Measurements from ENCODE around the gene SERPINE1. TPM values are rescaled to one million over a fixed set of nuclear protein-coding genes. Genes with fewer than 3 reads are reported as not detected.

SERPINE1 gene
- total and polyA plus RNA-seq, 2 of the 13 experiments (the other 11 are each of a cell fraction or from before 2014, with no cell fraction given): 21.2 to 1,576 TPM

- TF ChIP-seq, protein P1, sequence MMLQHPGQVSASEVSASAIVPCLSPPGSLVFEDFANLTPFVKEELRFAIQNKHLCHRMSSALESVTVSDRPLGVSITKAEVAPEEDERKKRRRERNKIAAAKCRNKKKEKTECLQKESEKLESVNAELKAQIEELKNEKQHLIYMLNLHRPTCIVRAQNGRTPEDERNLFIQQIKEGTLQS (CRISPR knock-in tag; IDR thresholded peaks at IDR 0.05): peak; percentile 93
- no peak for TF ChIP-seq ZEB1 (IDR thresholded peaks at IDR 0.05; ENCODE audit: insufficient replicate concordance, low read depth)
- TF ChIP-seq ZNF180 (CRISPR knock-in tag; IDR thresholded peaks at IDR 0.05; ENCODE audit: borderline replicate concordance, low read depth): no peak
- TF ChIP-seq, protein P2, sequence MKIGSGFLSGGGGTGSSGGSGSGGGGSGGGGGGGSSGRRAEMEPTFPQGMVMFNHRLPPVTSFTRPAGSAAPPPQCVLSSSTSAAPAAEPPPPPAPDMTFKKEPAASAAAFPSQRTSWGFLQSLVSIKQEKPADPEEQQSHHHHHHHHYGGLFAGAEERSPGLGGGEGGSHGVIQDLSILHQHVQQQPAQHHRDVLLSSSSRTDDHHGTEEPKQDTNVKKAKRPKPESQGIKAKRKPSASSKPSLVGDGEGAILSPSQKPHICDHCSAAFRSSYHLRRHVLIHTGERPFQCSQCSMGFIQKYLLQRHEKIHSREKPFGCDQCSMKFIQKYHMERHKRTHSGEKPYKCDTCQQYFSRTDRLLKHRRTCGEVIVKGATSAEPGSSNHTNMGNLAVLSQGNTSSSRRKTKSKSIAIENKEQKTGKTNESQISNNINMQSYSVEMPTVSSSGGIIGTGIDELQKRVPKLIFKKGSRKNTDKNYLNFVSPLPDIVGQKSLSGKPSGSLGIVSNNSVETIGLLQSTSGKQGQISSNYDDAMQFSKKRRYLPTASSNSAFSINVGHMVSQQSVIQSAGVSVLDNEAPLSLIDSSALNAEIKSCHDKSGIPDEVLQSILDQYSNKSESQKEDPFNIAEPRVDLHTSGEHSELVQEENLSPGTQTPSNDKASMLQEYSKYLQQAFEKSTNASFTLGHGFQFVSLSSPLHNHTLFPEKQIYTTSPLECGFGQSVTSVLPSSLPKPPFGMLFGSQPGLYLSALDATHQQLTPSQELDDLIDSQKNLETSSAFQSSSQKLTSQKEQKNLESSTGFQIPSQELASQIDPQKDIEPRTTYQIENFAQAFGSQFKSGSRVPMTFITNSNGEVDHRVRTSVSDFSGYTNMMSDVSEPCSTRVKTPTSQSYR (CRISPR knock-in tag; IDR thresholded peaks at IDR 0.05; ENCODE audit: borderline replicate concordance): peak; percentile 76
- TF ChIP-seq KMT2A (CRISPR knock-in tag; IDR thresholded peaks at IDR 0.05): no peak
- TF ChIP-seq NFIC (IDR thresholded peaks at IDR 0.05; ENCODE audit: low read length): peak; percentile 7; the same call in 1 of the 2 replicates
- no peak for TF ChIP-seq ZNF326 (CRISPR knock-in tag; IDR thresholded peaks at IDR 0.05; ENCODE audit: borderline replicate concordance)
- TF ChIP-seq, protein P3, sequence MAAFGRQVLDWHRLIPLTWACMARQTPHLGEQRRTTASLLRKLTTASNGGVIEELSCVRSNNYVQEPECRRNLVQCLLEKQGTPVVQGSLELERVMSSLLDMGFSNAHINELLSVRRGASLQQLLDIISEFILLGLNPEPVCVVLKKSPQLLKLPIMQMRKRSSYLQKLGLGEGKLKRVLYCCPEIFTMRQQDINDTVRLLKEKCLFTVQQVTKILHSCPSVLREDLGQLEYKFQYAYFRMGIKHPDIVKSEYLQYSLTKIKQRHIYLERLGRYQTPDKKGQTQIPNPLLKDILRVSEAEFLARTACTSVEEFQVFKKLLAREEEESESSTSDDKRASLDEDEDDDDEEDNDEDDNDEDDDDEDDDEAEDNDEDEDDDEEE (CRISPR knock-in tag; IDR thresholded peaks at IDR 0.05): peak; percentile 71; the same call in 1 of the 2 replicates
- no peak for TF ChIP-seq SOX6 (IDR thresholded peaks at IDR 0.05)
- peak; percentile 54; the same call in 1 of the 2 replicates for TF ChIP-seq SOX6 (CRISPR knock-in tag; IDR thresholded peaks at IDR 0.05)
- TF ChIP-seq DRAP1 (CRISPR knock-in tag; IDR thresholded peaks at IDR 0.05): no peak
- TF ChIP-seq, protein P4, sequence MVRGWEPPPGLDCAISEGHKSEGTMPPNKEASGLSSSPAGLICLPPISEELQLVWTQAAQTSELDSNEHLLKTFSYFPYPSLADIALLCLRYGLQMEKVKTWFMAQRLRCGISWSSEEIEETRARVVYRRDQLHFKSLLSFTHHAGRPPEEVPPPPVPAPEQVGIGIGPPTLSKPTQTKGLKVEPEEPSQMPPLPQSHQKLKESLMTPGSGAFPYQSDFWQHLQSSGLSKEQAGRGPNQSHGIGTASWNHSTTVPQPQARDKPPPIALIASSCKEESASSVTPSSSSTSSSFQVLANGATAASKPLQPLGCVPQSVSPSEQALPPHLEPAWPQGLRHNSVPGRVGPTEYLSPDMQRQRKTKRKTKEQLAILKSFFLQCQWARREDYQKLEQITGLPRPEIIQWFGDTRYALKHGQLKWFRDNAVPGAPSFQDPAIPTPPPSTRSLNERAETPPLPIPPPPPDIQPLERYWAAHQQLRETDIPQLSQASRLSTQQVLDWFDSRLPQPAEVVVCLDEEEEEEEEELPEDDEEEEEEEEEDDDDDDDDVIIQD (CRISPR knock-in tag; IDR thresholded peaks at IDR 0.05; ENCODE audit: low read depth): peak; percentile 17; the same call in 1 of the 2 replicates
- TF ChIP-seq, protein P5, sequence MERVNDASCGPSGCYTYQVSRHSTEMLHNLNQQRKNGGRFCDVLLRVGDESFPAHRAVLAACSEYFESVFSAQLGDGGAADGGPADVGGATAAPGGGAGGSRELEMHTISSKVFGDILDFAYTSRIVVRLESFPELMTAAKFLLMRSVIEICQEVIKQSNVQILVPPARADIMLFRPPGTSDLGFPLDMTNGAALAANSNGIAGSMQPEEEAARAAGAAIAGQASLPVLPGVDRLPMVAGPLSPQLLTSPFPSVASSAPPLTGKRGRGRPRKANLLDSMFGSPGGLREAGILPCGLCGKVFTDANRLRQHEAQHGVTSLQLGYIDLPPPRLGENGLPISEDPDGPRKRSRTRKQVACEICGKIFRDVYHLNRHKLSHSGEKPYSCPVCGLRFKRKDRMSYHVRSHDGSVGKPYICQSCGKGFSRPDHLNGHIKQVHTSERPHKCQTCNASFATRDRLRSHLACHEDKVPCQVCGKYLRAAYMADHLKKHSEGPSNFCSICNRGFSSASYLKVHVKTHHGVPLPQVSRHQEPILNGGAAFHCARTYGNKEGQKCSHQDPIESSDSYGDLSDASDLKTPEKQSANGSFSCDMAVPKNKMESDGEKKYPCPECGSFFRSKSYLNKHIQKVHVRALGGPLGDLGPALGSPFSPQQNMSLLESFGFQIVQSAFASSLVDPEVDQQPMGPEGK (CRISPR knock-in tag; IDR thresholded peaks at IDR 0.05): peak; percentile 83
- TF ChIP-seq ZNF510 (CRISPR knock-in tag; IDR thresholded peaks at IDR 0.05; ENCODE audit: low read depth): no peak
- no peak for TF ChIP-seq ZNF776 (CRISPR knock-in tag; IDR thresholded peaks at IDR 0.05)
- no peak for TF ChIP-seq CC2D1A (CRISPR knock-in tag; IDR thresholded peaks at IDR 0.05)
These were observed 11.4 kb downstream of the SERPINE1 start (continued) for GRCh38 chr7:101138213-101138870.

Data from HepG2 (cell line).